ENCODE measurements around the gene DPPA3.
"Not testable (repeated sequence)": the region's sequence is repeated elsewhere in the genome, so short reads cannot be mapped to it uniquely, and the experiment has no call there.

DPPA3 gene

DNA sequence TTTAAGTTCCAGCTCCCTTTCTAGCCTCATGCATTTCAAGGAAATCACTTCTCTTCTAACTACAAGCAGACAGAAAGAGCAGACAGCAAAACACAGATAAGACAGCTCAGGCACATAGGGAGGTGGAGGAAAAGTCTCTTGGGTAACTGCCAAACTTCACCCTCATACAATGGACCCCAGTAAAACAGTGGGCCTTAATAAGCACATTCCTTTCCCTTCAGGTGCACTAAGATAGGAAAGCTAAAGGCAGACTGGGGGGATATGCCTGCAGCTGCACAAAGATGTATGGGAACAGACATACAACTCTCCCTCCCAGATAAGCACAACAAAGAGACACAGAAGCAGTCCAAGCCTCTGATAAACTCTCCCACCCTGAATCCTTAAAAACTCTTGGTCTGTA, 19.8 kb downstream of the DPPA3 start:
- not testable (repeated sequence) for DNase-seq (ENCODE audit: low read depth)

DNA sequence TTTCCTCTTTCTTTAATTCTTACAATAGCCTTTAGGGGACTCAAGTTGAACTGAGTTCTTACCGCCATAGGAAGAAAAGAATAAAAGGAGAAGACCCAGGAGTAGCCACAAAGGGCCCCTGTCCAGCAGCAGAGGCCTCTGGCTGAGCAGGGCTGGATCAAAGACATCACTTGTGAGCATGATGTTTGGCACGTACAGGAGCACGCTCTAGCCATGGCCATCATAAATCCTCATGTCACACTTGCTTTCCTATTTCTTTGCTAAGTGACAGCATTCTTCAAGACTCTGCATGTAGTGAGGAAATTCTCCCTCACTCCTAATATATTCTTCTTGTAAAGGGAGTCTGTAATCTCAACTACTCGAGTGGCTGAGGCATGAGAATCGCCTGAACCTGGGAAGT, 20.3 kb downstream of the DPPA3 start:
- no peak for DNase-seq (ENCODE audit: low read depth)

DNA sequence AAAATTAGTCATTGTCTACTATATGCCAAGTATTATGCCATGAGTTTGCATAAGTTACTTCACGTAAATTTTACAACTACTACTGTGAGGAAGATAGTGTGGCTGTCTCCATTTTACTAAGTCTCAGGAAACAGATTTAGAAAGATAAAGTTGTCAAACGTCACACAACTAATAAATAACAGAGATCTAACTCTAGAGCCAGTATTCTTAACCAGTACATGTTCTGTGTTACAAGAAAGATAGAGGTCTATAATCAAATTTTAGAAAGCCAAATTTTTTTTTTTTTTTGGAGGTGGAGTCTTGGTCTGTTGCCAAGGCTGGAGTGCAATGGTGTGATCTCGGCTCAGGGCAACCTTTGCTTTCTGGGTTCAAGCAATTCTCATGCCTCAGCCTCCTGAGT, 21.8 kb downstream of the DPPA3 start:
- no peak for DNase-seq (ENCODE audit: low read depth)

- no peak for DNase-seq (ENCODE audit: low read depth)
Observed at GRCh38 chr12:7747246-7747645, 36.0 kb downstream of the DPPA3 start, which contains the start of gene CLEC4C. Gene CLEC4C (minus strand): TSS chr12:7747375. CDS start chr12:7747348, 27 bp downstream.

DNA sequence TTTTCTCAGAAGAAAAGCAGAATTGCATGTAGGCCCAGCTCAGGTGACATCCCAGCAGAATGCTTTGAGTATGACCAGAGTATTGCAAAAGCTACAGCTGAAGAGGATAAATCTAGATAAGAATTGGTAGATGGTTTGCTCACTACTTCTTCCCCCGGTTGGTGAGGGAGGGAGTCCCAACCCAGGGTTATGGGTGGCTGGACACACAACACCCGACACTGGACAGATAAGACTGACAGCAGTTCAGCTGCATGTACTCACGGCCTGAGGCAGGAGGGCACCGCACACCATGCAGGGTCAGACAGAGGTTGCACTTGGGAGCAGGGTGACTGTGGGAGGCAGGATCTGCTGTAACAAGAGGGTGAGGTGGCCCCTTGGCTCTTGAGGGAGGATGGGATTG, 37.6 kb downstream of the DPPA3 start:
- no peak for DNase-seq (ENCODE audit: low read depth)

DNA sequence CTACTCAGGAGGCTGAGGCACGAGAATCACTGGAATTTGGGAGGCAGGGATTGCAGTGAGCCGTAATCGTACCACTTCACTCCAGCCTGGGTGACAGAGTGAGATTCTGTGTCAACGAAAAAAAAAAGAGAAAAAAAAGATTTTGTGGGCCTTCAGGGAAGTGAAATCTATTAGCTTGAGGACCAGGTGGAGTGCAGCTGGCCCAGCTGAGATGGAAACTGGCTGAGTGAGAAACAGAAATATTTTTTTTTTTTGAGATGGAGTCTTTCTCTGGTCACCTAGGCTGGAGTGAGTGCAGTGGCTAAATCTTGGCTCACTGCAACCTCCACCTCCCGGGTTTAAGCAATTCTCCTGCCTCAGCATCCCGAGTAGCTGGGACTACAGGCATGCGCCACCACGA, 38.2 kb downstream of the DPPA3 start:
- no peak for DNase-seq (ENCODE audit: low read depth)

DNA sequence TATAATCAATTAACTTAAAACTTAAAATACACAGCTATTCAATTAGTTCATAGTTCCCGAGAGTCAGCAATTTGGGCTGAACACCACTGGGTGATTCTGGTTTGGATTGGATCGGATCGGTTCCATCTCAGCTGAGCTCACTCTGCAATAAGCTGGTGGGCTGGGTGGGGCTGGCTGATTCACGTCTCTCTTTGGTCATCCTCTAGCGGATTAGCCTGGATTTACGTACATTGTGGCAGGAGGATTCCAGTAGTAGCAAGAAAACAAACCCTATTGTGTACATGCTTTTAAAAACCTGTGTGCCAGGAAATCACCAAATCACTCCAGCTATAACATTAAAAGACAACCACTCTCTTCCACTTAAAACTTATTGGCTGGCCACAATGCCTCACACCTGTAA, 39.1 kb downstream of the DPPA3 start:
- no peak for DNase-seq (ENCODE audit: low read depth)

- DNase-seq (ENCODE audit: low read depth), result no peak
Observed at GRCh38 chr12:7751394-7751793, 40.2 kb downstream of the DPPA3 start.

GRCh38 chr12:7751941-7752922, 41.0 kb downstream of the DPPA3 start:
- DNase-seq (ENCODE audit: low read depth), result not testable (repeated sequence)

- not testable (repeated sequence) for DNase-seq (ENCODE audit: low read depth)
Observed at GRCh38 chr12:7755668-7756067, 44.4 kb downstream of the DPPA3 start.

DNA sequence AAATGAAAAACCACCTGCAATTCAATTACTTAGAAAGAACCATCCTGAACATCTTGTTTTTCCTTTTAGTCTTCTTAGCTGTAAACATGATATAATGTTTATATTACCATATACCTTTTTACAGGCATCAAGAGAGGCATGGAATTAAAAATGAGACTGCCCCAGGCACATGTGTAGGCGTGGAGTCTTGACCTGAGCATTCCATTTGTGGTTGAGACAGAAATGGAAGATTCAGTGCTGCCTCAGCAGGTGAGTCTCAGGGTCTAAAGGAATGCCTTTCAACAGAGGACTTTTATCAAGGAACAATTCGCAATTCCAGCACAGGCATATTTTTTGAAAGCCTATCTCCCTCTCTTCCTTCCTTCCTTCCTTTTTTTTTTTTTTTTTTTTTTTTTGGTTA, 45.8 kb downstream of the DPPA3 start:
- no peak for DNase-seq (ENCODE audit: low read depth)

DNA sequence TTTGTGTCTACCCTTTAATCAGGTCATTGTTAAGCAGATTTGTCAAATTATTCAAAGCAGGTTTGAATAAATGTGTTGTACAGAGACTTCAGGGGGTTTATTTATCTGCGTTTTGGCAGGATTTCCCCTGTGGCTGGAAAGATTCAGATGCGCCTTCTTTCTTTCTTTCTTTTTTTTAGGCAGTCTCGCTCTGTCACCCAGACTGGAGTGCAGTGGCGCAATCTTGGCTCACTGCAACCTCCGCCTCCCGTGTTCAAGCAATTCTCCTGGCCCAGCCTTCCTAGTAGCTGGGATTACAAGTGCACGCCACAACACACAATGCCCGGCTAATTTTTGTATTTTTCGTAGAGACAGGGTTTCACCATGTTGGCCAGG, 47.5 kb downstream of the DPPA3 start:
- DNase-seq (ENCODE audit: low read depth), result no peak

Data from activated T-helper 1 cell treated with Interleukin-2 at 50 U/mL for 16 hours (primary cell).